HepG2 (cell line): ENCODE measurements around the gene BCAS3. TPM values are rescaled to one million over a fixed set of nuclear protein-coding genes. Genes with fewer than 3 reads are reported as not detected.
A peak's percentile ranks its signal among the peaks of the same experiment; 100 is the strongest.

Experiments used
- ATF7-NPFF ChIP-seq: sonication (generic); formaldehyde crosslinking; IDR thresholded peaks from 2 replicates; pipeline ENCODE4 v1.8.1; 2023; ENCODE audit warnings: mild to moderate bottlenecking, low read depth, missing genetic modification reagents, moderate library complexity
- CEBPZ ChIP-seq: IDR thresholded peaks from 2 replicates; pipeline ENCODE4 v1.6.1; 2012; ENCODE audit warnings: low read length, improper control_type of control experiment
- EZH2 ChIP-seq: conservative IDR thresholded peaks from 2 replicates; pipeline ENCODE4 v1.6.1; 2012; ENCODE audit warnings: mild to moderate bottlenecking, low read depth, low read length, moderate library complexity
- HOXA3 ChIP-seq: sonication (generic); formaldehyde crosslinking; IDR thresholded peaks from 2 replicates; pipeline ENCODE4 v1.5.0; 2020; ENCODE audit warnings: missing genetic modification reagents
- IRX3 ChIP-seq: sonication (generic); formaldehyde crosslinking; IDR thresholded peaks from 2 replicates; pipeline ENCODE4 v1.8.1; 2023; ENCODE audit warnings: mild to moderate bottlenecking, low read depth, missing genetic modification reagents, borderline replicate concordance
- MNT ChIP-seq: fragments of 450-650 bp; IDR thresholded peaks from 2 replicates; pipeline ENCODE4 v1.6.1; 2016
- MXD4 ChIP-seq: IDR thresholded peaks from 2 replicates; pipeline ENCODE4 v1.6.1; 2016; ENCODE audit warnings: mild to moderate bottlenecking, missing biosample characterization, missing genetic modification reagents
- MXI1 ChIP-seq: IDR thresholded peaks from 3 replicates; pipeline ENCODE4 v1.6.1; 2012; ENCODE audit warnings: low read depth, low read length, inconsistent platforms, borderline replicate concordance
- NFKBIZ ChIP-seq: IDR thresholded peaks from 2 replicates; pipeline ENCODE4 v1.6.1; 2018; ENCODE audit warnings: missing genetic modification reagents, missing compliant biosample characterization
- NFYB ChIP-seq: sonication (generic); formaldehyde crosslinking; IDR thresholded peaks from 2 replicates; pipeline ENCODE4 v1.4.0; 2020; ENCODE audit warnings: missing genetic modification reagents
- SKIL ChIP-seq: sonication (generic); formaldehyde crosslinking; IDR thresholded peaks from 2 replicates; pipeline ENCODE4 v1.8.0; 2022; ENCODE audit warnings: missing genetic modification reagents, mild to moderate bottlenecking, moderate library complexity, borderline replicate concordance
- SMARCC2 ChIP-seq: fragments of 450-650 bp; IDR thresholded peaks from 2 replicates; pipeline ENCODE4 v1.6.1; 2017; ENCODE audit warnings: antibody characterized with exemption, mild to moderate bottlenecking
- SNAPC2 ChIP-seq: sonication (generic); formaldehyde crosslinking; IDR thresholded peaks from 2 replicates; pipeline ENCODE4 v1.8.1; 2022; ENCODE audit warnings: mild to moderate bottlenecking, missing genetic modification reagents
- TAF1 ChIP-seq: sonication (generic); formaldehyde crosslinking; IDR thresholded peaks from 2 replicates; pipeline ENCODE4 v1.4.0; 2020; ENCODE audit warnings: missing genetic modification reagents
- XRCC5 ChIP-seq: fragments of 200-400 bp; formaldehyde crosslinking; optimal IDR thresholded peaks from 2 replicates; pipeline ENCODE3; 2017; ENCODE audit warnings: mild to moderate bottlenecking, low read length
- ZBTB42 ChIP-seq: sonication (generic); formaldehyde crosslinking; IDR thresholded peaks from 2 replicates; pipeline ENCODE4 v1.5.0; 2020; ENCODE audit warnings: mild to moderate bottlenecking, missing genetic modification reagents
- ZFP82 ChIP-seq: sonication (generic); formaldehyde crosslinking; IDR thresholded peaks from 2 replicates; pipeline ENCODE4 v1.5.1; 2020; ENCODE audit warnings: mild to moderate bottlenecking, missing genetic modification reagents, borderline replicate concordance
- ZFP90 ChIP-seq: sonication (generic); formaldehyde crosslinking; IDR thresholded peaks from 2 replicates; pipeline ENCODE4 v1.8.0; 2022; ENCODE audit warnings: missing genetic modification reagents, mild to moderate bottlenecking, inconsistent platforms, borderline replicate concordance
- ZMYM4 ChIP-seq: sonication (generic); formaldehyde crosslinking; IDR thresholded peaks from 2 replicates; pipeline ENCODE4 v1.8.1; 2023; ENCODE audit warnings: mild to moderate bottlenecking, missing genetic modification reagents
- ZNF576 ChIP-seq: sonication (generic); formaldehyde crosslinking; IDR thresholded peaks from 2 replicates; pipeline ENCODE4 v1.4.0; 2020; ENCODE audit warnings: mild to moderate bottlenecking, missing genetic modification reagents
- ZNF746 ChIP-seq: sonication (generic); formaldehyde crosslinking; IDR thresholded peaks from 2 replicates; pipeline ENCODE4 v1.8.0; 2022; ENCODE audit warnings: mild to moderate bottlenecking, missing genetic modification reagents
- ZNF747 ChIP-seq: sonication (generic); formaldehyde crosslinking; IDR thresholded peaks from 2 replicates; pipeline ENCODE4 v1.8.1; 2023; ENCODE audit warnings: missing genetic modification reagents, mild to moderate bottlenecking, borderline replicate concordance
- ZNF780A ChIP-seq: sonication (generic); formaldehyde crosslinking; IDR thresholded peaks from 2 replicates; pipeline ENCODE4 v1.8.0; 2022; ENCODE audit warnings: mild to moderate bottlenecking, missing genetic modification reagents, moderate library complexity
- polyA plus RNA-seq, 8 experiments: library from polyadenylated mRNA; depleted of rRNA in 3 of 8; stranded (reverse) in 7 of 8; unstranded in 1 of 8; fragments of >200 nt; fragmentation: Illumina TruSeq in 4 of 8; extraction: Trizol in 4 of 8; gene quantifications; 2 replicates each; pipeline versions ENCODE4 v1.2.1 to v1.2.3, GENCODE V29; 2011 to 2016; ENCODE audit warnings: low read depth in 4 of 8, missing spikeins in 1 of 8, mixed read lengths in 1 of 8; ENCODE audit not compliant: insufficient read depth in 1 of 8
- total RNA-seq, 5 experiments: library from RNA; depleted of rRNA; stranded (reverse); fragments of >200 nt; fragmentation: Illumina TruSeq; extraction: Trizol; gene quantifications; 2 replicates each; pipeline ENCODE4 v1.2.3, GENCODE V29; 2016; ENCODE audit warnings: low read depth in 1 of 5

The BCAS3 gene
- total and polyA plus RNA-seq, 2 of the 13 experiments (the other 11 are each of a cell fraction or from before 2014, with no cell fraction given) = 10.7 to 11.2 TPM

GRCh38 chr17:61399131-61400065 lies 721.7 kb downstream of the BCAS3 start, which contains the start of gene TBX2 (continued):
- TF ChIP-seq SKIL = no peak
- no peak for TF ChIP-seq ZNF576 (CRISPR knock-in tag)
- no peak for TF ChIP-seq EZH2
- TF ChIP-seq ZMYM4 (CRISPR knock-in tag) = peak; percentile 19; the same call in 1 of the 2 replicates
- no peak for TF ChIP-seq ZFP82 (CRISPR knock-in tag)
- no peak for TF ChIP-seq MXI1
- no peak for TF ChIP-seq ZNF780A (CRISPR knock-in tag)
- peak; percentile 81 for TF ChIP-seq TAF1 (CRISPR knock-in tag)
- no peak for TF ChIP-seq SMARCC2
- TF ChIP-seq ZFP90 (CRISPR knock-in tag) = no peak
- TF ChIP-seq MXD4 (CRISPR knock-in tag) = peak; percentile 74; the same call in 1 of the 2 replicates
- TF ChIP-seq ATF7-NPFF (CRISPR knock-in tag) = peak; percentile 73; the same call in 1 of the 2 replicates
- no peak; the same call in 1 of the 2 replicates for TF ChIP-seq SNAPC2
- TF ChIP-seq HOXA3 = no peak
- TF ChIP-seq CEBPZ = no peak
- TF ChIP-seq NFYB (CRISPR knock-in tag) = peak; percentile 74
- 0 out of 2 replicates have a peak, but pooled peaks have one; percentile 46 for TF ChIP-seq ZBTB42 (CRISPR knock-in tag)
- no peak for TF ChIP-seq NFKBIZ (CRISPR knock-in tag)
- TF ChIP-seq XRCC5 = peak; percentile 18
- TF ChIP-seq MNT = no peak
- no peak for TF ChIP-seq IRX3 (CRISPR knock-in tag)
- peak; percentile 48; the same call in 1 of the 2 replicates for TF ChIP-seq ZNF746 (CRISPR knock-in tag)
- TF ChIP-seq ZNF747 (CRISPR knock-in tag) = no peak; the same call in 1 of the 2 replicates
